Measurements from ENCODE around the gene PTCH2. TPM values are rescaled to one million over a fixed set of nuclear protein-coding genes. Genes with fewer than 3 reads are reported as not detected.

PTCH2 gene
- total RNA-seq, 4 donors from 2014 or later: 0.66 to 2.6 (median 1.1) TPM

GRCh38 chr1:44855742-44856141, 12.7 kb upstream of the PTCH2 start:
- TF ChIP-seq CTCF (IDR thresholded peaks at IDR 0.05) (no peak), EP300 (IDR thresholded peaks at IDR 0.05) (no peak), POLR2AphosphoS5 (IDR thresholded peaks at IDR 0.05) (no peak), POLR2A (IDR thresholded peaks at IDR 0.05; ENCODE audit: low read depth) (no peak)

GRCh38 chr1:44854970-44855369, 11.9 kb upstream of the PTCH2 start:
- no peak for DNase-seq (ENCODE audit: extremely low spot score)
- H3K4me3 ChIP-seq: no peak overlapping the region
- no peaks in the 10 kb centered on the region for H3K9me3 ChIP-seq
- H3K27ac ChIP-seq (replicated peaks in 1 of 4): no peak overlapping the region
- no peak for TF ChIP-seq POLR2AphosphoS5 (IDR thresholded peaks at IDR 0.05)
- WGBS: 48% methylated on average over 1 of the region's 1 CpG
- no peaks in the 10 kb centered on the region for H3K4me1 ChIP-seq
- H3K36me3 ChIP-seq: peaks cover 0 to 54% (median 33%) of the 10 kb centered on the region in 4 donors
- H3K27me3 ChIP-seq: no peaks in the 10 kb centered on the region
- intact Hi-C loops (cut with DNase I): no loop called here

More at GRCh38 chr1:44855742-44856141, 12.7 kb upstream of the PTCH2 start:
- Histone ChIP-seq H3K9me3 (no peaks in the 10 kb centered on the region), H3K4me1 (peaks cover 0 to under 1% (median 0%) of the 10 kb centered on the region in 4 donors), H3K4me3 (no peak overlapping the region), H3K27me3 (no peaks in the 10 kb centered on the region), H3K36me3 (peaks cover 0 to 48% (median 25%) of the 10 kb centered on the region in 4 donors), H3K27ac (replicated peaks in 1 of 4) (no peak overlapping the region)
- no peak for DNase-seq (ENCODE audit: extremely low spot score)
- intact Hi-C loops (cut with DNase I): no loop called here
- 81% methylated on average over 7 of the region's 7 CpGs for WGBS

- intact Hi-C loops (cut with DNase I): no loop called here
- Histone ChIP-seq H3K9me3 (no peaks in the 10 kb centered on the region), H3K36me3 (peaks cover 0 to 47% (median 33%) of the 10 kb centered on the region in 4 donors), H3K27ac (replicated peaks in 1 of 4) (no peak overlapping the region), H3K27me3 (no peaks in the 10 kb centered on the region), H3K4me1 (peaks cover 3 to 13% (median 8%) of the 10 kb centered on the region in 4 donors), H3K4me3 (no peak overlapping the region)
- TF ChIP-seq POLR2AphosphoS5 (IDR thresholded peaks at IDR 0.05): no peak
- TF ChIP-seq POLR2A (IDR thresholded peaks at IDR 0.05; ENCODE audit: low read depth): no peak
- no peak for TF ChIP-seq CTCF (IDR thresholded peaks at IDR 0.05)
- TF ChIP-seq EP300 (IDR thresholded peaks at IDR 0.05): no peak
- DNase-seq (ENCODE audit: extremely low spot score): no peak
- WGBS: 96% methylated on average over 6 of the region's 6 CpGs
Measured at GRCh38 chr1:44853201-44853600, 10.1 kb upstream of the PTCH2 start.

- DNase-seq (ENCODE audit: extremely low spot score): no peak
Measured at GRCh38 chr1:44851308-44851707, 8.3 kb upstream of the PTCH2 start.

GRCh38 chr1:44849575-44850132, 6.6 kb upstream of the PTCH2 start:
- DNase-seq (ENCODE audit: extremely low spot score): no peak
- no peak for TF ChIP-seq CTCF (IDR thresholded peaks at IDR 0.05)
- TF ChIP-seq POLR2A (IDR thresholded peaks at IDR 0.05; ENCODE audit: low read depth): no peak
- TF ChIP-seq POLR2AphosphoS5 (IDR thresholded peaks at IDR 0.05): no peak
- no peak for TF ChIP-seq EP300 (IDR thresholded peaks at IDR 0.05)
- no peaks in the 10 kb centered on the region for H3K9me3 ChIP-seq
- H3K4me3 ChIP-seq: no peak overlapping the region
- H3K27me3 ChIP-seq: no peaks in the 10 kb centered on the region
- H3K27ac ChIP-seq (replicated peaks in 1 of 4): no peak overlapping the region
- H3K4me1 ChIP-seq: peaks cover 3 to 16% (median 8%) of the 10 kb centered on the region in 4 donors
- H3K36me3 ChIP-seq: peaks cover 0 to 17% (median 14%) of the 10 kb centered on the region in 4 donors
- WGBS: 90% methylated on average over 1 of the region's 2 CpGs
- intact Hi-C loops (cut with DNase I): no loop called here

More at GRCh38 chr1:44851308-44851707, 8.3 kb upstream of the PTCH2 start:
- Histone ChIP-seq H3K9me3 (no peaks in the 10 kb centered on the region), H3K27me3 (no peaks in the 10 kb centered on the region), H3K27ac (replicated peaks in 1 of 4) (no peak overlapping the region), H3K36me3 (peaks cover 0 to 31% (median 21%) of the 10 kb centered on the region in 4 donors), H3K4me3 (no peak overlapping the region), H3K4me1 (peaks cover 3 to 16% (median 8%) of the 10 kb centered on the region in 4 donors)
- 85% methylated on average over 1 of the region's 1 CpG for WGBS
- TF ChIP-seq EP300 (IDR thresholded peaks at IDR 0.05) (no peak), POLR2AphosphoS5 (IDR thresholded peaks at IDR 0.05) (no peak), POLR2A (IDR thresholded peaks at IDR 0.05; ENCODE audit: low read depth) (no peak), CTCF (IDR thresholded peaks at IDR 0.05) (no peak)
- intact Hi-C loops (cut with DNase I): no loop called here

Data from esophagus muscularis mucosa (tissue), 4 donors.